GM19035 (cell line): ENCODE results near the gene ZMPSTE24.

Source experiments
- ATAC-seq: cut with Tn5 transposase; IDR thresholded peaks from one replicate; pipeline ENCODE4 v1.9.1; 2021; ENCODE audit not compliant: unreplicated experiment

The ZMPSTE24 gene

DNA sequence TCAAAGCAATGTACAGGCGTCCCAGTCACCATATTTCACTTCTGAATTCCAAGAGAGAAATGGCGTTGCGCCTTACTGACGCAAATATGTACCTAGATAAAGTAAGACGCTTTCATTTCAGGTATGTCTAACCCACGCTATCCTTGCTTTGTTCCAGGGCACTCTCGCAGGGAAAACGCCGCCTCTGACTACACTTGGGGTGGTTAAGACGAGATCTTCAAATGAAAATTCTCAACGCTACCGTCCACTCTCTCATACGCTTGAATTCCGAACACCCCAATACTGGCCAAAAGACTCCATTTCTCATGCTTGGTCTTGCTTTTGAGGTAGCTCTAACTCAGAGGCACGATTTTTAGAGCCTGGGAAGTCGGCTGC lies 736 bp upstream of the ZMPSTE24 start:
- no peak for ATAC-seq

DNA sequence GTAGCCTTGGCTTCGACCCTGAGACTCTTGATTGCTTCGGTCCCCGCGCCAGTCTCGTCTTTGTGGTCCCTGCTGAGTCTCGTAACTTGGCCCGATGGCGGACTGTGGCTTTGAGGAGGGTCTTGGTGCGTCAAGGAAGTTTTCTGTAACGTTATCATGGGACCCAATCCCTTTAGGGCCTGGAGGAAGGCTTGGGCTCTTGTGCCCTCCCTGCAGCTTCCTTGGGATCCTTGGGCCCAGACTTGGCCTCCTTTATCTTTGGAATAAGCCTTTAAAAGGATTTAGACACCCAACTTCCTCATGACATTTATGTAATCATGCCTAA lies 371 bp downstream of the ZMPSTE24 start:
- ATAC-seq: no peak

DNA sequence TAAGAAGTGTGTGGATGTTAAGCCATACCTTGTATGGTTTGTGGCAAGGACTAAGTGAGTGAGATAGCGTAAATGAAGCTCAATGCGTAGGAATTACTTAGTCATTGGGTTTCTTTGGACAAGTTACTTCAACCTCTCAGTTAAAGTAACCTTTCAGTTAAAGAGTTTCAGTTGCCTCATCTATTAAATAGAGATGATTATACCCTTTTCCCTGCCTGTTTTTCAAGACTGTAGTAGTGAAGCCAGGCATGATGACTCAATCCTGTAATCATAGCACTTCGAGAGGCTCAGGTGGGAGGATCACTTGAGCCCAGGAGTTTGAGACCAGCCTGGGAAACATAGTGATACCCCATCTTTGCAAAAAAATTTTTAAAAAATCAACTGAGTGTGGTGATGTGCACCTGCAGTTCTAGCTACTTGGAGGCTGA lies 6.3 kb downstream of the ZMPSTE24 start:
- ATAC-seq: no peak

DNA sequence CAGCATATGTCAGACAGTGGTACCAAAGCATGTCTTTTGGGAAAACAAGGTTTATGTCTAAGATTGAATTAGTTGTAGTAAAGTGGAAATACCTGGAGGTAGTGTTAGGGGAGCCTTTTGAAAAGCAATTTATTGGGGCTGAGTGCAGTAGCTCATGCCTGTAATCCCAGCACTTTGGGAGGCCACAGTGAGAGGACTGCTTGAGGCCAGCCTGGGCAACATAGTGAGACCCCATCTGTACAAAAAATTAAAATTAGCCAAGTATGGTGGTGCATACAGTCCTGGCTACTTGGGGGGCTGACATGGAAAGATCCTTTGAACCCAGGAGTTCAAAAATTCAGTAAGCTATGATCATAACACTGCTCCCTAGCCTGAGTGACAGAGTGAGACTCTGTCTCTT lies 7.3 kb downstream of the ZMPSTE24 start:
- ATAC-seq: no peak

DNA sequence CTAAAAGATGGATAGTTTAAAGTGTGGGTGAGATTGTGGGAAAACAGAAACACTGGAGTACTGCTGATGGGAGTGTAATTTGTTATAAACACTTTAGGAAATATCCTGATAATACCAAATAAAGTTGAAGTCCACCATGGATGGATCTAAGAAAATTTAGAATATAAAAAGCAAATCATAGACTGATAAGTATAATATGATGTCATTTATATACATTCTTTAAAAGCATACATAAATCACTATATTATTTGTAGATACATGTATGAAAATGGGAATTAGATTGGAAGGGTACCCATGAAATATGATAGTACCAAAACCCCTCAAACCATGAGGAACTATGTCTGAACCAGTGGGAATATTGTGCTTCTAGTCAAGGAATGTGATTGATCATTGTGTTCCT lies 7.9 kb downstream of the ZMPSTE24 start:
- ATAC-seq: no peak

DNA sequence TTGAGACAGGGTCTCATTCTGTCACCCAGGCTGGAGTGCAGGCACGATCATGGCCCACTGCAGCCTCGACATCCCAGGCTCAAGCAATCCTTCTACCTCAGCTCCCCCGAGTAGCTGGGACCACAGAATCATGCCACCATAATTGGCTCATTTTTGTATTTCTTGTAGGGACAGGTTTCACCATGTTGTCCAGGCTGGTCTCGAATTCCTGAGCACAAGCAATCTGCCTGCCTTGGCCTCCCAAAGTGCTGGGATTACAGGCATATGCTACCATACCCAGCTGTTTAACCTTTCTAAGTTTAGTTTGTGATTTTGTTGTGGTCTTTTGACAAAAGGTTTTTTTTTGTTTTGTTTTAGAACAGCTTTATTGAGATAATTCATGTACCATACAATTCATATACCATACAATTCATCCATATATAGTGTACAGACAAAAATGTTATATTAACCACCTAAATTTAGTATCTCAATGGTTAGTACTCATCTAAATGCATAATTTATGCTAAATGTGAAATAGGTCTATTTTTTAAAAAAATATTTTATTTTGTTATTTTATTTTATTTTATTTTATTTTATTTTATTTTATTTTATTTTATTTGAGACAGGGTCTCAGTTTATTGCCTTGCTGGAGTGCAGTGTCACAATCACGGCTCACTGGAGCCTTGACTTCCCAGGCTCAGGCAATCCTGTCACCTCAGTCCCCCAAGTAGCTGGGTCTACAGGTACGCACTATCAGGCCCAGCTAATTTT lies 8.9 kb downstream of the ZMPSTE24 start:
- no peak for ATAC-seq

DNA sequence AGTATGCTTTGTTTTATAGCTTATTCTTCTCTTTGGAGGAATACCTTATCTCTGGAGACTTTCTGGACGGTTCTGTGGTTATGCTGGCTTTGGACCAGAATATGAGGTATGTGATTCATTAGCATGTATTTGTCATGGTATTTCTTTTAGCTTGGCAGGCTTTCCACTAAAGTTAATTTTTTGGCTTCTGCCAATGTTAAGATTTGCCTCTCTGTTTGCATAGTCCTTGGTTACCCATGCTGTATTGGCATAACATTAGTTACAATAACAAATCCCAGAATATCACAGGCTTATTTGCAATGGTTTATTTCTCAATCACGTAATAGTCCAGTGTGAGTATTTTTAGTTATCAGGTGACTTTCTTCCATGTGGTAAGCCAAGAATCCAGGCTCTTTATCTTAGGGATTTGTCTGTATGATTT lies 9.7 kb downstream of the ZMPSTE24 start:
- no peak for ATAC-seq

DNA sequence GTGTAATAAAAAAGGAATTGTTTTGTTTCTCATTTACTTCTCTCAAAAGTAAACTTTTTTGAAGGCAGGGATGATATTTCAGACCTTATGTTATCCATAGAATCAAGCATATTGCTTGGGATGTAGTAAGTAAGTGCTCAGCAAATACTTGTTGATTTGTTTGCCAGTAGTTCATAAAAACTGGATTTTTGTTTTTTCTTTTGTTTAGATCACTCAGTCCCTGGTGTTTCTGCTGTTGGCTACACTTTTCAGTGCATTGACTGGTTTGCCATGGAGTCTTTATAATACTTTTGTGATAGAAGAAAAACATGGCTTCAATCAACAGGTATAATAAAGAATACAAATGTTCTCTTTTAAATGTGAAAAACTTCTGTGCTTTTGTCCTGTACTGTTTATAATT lies 10.2 kb downstream of the ZMPSTE24 start:
- ATAC-seq: no peak

DNA sequence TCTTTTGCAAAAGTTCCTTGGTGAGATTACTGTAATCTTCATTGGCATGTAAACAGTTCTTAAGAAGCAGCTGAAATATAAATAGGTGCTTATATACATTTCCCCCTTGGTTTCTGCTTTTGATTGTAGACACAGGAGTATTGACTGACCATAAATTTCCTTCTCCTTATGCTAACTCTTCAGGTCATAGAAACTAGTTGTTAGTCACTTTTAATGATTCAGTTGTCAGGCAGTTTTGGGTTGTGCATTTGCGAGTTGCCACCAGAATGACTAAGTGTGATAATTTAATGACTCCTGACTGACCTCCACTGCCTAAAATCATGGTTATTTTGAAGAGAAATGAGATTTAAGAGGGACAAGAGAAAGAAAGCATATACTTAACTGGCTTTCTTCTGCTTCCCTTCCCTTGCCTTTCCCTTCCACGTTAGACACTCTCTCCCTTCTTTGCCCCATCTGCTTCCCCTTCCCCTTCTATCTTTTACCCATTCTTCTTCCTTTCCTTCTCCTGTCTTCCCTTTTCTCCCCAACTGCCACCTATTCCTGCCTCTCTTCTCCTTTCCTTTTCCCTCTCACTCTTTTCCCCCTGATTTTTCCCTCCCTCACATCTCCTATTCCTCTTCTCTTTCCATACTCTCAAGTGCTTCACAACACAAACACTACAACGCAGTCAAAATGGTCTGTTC lies 12.3 kb downstream of the ZMPSTE24 start:
- ATAC-seq: no peak

DNA sequence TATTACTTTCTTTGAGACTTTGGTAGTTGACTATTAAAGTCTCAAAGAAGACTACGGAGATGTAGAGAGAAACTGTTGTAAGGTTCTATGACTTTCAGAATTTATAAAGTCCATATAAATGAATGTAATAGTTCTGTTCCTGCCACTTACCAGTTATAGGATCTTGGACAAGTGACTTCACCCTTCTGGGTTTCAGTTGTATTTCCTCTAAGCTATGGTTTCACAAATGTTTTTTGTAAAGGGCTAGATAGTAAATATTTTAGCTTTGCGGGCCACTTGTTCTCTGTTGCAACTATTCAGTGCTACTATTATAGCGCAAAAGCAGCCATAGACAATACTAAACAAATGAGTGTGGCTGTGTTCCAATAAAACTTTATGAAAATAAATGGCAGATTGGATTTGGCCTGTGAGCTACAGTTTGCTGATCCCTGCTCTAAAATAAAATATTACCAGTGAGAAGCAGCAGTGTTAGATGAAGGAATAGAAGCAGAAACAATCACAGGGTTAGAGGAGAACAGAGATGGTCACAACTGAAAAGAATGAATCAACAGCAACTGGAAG lies 14.7 kb downstream of the ZMPSTE24 start:
- no peak for ATAC-seq

DNA sequence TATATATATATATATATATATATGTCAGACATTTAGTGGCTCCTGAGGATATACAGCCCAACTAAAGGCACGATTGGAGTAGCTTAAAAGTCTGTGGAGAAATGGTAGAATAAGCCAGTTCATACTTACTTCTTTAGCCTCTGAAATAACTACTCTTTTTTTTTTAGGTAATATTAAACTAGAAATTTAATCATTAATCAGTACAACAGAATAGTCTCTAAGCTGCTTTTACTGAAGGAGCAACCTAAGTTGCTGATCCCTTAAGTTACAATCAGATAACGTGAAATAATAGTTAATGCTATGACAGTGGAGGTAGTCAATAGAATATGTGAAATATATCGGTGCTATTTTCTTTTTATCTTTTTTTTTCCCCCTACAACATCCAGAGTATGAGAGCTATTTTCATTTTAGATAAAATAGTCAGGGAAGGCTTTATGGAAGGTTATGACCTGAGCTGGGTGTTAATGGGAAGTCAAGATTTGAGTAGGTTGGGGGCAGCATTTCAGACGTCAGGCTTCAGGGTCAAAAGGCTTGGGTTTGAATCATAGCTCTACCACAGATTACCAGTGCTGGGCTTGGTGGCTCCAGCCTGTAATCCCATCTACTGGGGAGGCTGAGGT lies 15.6 kb downstream of the ZMPSTE24 start:
- ATAC-seq: no peak

DNA sequence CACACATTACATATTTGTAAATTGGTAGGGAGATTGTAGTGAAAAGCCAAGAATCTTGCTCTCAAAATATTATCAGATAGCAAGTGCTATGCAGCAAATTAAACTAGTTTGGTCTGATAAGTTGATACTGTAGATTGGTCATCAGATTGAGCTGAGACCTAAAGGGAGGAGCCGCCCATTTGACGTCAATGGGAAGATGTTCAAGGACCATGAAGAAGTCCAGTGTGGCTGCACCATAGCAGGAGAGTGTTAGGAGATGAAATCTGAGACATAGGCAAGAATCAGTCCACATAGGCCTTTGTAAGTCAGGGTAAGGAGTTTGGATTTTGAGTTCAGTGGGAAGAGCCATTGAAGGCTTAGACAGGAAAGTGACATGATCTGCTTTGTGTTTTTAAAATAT lies 16.3 kb downstream of the ZMPSTE24 start:
- ATAC-seq: no peak

DNA sequence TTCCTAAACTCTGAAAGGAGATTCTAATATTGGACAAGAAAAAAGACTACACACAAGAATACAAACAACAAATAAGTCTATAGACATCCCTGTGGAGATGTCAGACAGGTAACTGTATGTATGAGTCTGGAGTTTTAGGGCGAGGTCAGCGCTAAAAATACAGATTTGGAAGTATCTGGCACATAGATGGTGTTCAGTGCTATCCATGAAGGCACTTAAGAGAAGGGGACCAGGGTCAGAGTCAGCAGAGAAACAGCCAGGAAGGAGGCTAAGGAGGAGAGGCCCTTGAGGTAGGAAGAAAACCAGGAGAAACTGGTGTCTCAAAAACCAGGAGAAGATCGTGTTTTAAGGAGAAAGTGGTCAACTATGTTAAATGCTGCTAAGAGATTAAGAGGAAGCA lies 18.1 kb downstream of the ZMPSTE24 start:
- ATAC-seq: no peak

DNA sequence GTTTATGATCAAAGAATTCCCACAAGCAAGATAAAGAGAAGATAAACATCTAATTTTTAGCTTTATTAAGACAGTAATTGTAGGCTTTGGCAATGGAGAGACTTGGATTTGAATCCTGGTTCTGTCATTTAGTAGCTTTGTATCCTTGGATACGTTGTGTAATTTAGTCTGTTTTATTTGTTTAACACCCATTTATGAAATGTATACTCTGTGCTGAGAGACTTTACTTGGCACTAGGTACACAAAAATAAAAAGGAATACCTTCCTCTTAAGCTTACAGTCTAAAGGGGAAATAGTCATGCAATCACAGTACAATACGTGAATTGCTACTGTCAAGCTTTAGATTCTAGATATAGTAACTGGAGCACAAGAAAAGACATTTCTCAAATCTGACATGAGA lies 23.8 kb downstream of the ZMPSTE24 start:
- no peak for ATAC-seq

DNA sequence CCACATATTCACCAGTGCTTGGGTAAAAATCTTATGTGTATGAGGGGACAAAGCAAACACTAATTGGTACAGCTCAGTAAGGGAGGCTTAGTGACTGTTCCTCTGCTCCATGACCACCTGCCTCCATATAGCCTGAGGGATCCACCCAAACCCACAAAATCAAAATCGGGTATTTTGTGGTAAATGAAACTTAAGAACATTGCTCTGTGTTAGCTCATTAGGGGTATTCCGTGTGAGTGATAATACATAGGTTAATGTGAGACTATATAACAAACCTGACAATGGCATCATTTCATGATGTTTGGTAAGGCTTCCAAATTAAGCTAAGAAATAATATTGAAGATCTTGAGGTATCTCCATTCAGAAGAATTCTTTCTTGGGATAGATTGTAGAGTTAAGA lies 33.3 kb downstream of the ZMPSTE24 start:
- no peak for ATAC-seq

DNA sequence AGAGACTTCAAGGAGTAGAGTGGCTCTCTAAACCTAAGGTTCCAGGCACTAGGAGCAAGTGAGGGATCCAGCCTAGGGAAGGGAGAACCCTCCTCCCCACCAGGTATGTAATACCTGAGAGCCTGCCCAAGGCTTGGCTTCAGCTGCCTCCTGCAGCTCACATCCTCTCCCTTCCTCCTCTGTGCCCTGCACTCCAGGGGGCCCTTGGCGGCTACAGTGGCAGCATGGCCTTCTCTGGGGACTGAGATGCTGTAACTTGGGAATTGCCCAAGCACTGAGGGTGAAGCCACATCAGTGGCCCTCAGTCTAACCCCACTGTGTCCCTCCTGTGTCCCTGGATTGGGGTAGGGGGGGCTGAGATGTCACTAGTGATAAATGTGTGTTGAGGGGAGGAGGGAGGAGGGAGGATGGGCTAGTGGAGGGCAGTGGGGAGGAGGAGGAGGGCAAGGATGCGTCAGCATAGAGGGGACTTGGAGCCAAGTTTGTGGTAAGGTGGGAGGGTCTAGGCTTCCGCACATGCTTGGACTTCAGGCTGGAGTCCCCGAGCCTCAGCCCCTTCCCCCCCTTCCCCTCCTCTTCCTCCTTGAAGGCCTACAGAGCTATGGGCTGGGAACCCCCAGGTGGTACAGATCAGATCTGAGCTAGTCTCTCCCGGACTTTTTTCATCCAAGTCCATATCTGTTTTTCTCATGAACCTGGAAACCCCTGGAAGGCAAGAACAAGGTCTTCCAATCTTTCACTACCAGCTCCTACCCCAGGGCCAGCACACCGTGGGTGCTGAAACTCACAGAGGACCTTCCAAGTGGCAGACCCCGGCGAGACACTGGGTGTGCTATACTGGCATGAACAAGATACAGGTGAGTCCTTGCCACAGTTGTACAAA lies 41.6 kb downstream of the ZMPSTE24 start:
- ATAC-seq: no peak

DNA sequence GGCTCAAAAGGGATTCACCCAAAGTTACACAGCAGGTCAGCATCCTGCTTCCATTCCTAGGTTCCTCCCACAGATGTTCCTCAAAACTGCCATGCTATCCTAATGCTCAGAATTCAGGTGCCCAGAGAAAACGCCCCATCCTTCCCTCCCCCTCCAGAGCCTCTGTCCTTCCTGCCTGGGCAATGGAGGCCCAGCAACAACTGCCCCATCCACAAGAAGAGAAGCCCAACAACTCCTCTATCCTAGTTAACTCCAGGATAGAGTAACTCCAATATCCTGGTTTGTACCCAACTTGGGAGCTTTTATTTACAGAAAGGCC lies 42.2 kb downstream of the ZMPSTE24 start:
- no peak for ATAC-seq

DNA sequence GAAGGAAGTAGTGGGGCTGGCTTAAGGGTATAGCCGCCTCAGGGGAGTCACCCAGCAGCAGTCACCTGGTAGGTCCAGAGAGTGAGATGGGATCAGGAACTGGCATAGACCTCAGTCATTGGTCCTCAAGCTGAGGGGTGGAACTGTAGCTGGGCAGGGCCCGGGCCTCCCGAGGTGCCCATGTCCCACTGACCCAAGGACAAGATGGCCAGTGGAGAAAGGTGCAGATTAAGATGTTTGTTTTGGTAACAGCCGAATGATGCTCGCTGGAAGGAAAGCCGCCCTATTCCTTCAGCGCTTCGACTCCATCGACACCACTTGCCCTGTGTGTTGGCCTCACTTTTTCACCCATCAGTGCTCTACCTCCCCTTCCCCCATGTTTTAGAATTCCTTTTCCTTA lies 42.6 kb downstream of the ZMPSTE24 start:
- ATAC-seq: no peak

DNA sequence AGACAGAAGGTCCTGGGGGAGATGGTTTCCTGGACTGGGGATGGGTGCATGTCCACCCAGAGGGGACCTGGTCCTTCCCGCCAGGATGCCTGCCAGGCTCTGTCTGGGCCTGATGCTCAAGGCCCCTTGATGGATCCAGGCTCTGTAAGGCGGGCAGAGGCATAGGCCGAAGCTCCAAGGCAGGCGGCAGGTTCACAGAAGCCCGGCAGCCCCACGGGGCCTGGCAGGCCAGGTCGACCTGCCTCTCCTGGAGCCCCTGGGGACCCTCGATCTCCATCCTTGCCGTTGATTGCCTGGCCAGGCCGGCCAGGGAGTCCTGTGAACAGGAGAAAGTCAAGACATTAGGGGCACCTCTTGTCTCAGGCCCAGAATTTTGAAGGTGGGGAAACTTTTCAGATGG lies 43.0 kb downstream of the ZMPSTE24 start:
- ATAC-seq: no peak

DNA sequence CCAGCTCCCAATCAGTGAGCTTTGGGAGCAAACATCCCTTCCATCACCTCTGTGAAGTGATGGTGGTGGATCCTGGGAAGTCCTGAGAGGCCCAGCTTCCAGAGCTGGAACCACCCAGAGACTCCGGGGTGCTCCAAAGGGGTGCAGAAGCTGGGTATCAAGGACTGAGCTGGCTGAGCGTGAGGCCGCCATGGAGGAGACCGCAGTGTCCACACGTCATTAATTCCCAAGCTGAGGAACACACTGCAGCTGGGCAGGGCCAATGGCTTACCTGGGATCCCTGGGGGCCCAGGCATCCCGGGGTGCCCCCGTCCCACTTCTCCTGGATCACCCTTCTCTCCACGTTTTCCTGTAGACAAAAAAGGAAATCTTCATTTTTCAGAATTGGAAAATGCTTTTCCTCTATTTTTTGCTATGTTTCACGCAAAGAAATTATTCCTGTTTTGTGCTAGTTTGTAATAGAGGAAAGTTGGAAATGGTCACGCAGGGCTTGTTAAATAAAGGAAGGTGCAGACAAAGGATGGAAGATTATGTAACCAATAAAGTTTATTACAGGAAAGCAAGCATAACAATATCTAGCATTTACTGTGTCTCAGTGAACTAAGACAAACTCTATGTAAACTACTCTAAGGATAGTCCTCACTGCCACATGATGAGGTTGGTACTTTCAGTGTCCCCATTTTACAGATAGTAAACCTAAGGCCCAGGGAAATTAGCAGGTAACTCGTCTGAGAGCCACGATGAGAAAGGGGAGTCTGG lies 43.7 kb downstream of the ZMPSTE24 start:
- ATAC-seq: no peak

DNA sequence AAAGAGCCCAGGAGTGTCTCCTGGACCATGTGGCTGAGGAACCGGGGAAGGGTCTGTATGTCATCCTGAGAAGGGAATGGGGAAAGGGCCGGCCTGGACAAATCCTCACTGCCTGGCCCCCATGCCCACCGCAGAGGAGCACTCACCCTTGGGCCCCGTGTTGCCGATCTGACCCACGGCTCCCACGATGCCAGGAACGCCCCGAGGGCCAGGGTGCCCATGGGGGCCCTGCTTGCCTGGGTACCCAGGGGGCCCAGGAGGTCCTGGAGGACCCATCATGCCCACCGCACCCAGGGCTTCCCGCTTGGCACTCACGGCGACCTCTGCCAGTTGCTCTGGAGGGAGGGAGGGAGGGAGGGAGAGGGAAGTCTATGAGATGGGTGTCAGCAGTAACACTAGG lies 44.4 kb downstream of the ZMPSTE24 start:
- ATAC-seq: no peak
